ENCODE measurements around the gene MAGI1. TPM values are rescaled to one million over a fixed set of nuclear protein-coding genes. Genes with fewer than 3 reads are reported as not detected.
A peak's percentile ranks its signal among the peaks of the same experiment; 100 is the strongest.

The MAGI1 gene
- total RNA-seq, 1 experiment from 2014 or later = 58.2 TPM

GRCh38 chr3:65677486-65678010 lies 361.2 kb downstream of the MAGI1 start:
- no peak for TF ChIP-seq ATF1 (CRISPR knock-in tag; IDR thresholded peaks at IDR 0.05)
- no peak for TF ChIP-seq IRF1 (CRISPR knock-in tag; IDR thresholded peaks at IDR 0.05)
- TF ChIP-seq FOXJ3 (CRISPR knock-in tag; IDR thresholded peaks at IDR 0.05; ENCODE audit: borderline replicate concordance) = no peak
- no peak for TF ChIP-seq CREB1 (CRISPR knock-in tag; IDR thresholded peaks at IDR 0.05)
- TF ChIP-seq TP53 (CRISPR knock-in tag; IDR thresholded peaks at IDR 0.05) = no peak
- TF ChIP-seq ZNF671 (CRISPR knock-in tag; IDR thresholded peaks at IDR 0.05) = no peak
- TF ChIP-seq, protein P1, sequence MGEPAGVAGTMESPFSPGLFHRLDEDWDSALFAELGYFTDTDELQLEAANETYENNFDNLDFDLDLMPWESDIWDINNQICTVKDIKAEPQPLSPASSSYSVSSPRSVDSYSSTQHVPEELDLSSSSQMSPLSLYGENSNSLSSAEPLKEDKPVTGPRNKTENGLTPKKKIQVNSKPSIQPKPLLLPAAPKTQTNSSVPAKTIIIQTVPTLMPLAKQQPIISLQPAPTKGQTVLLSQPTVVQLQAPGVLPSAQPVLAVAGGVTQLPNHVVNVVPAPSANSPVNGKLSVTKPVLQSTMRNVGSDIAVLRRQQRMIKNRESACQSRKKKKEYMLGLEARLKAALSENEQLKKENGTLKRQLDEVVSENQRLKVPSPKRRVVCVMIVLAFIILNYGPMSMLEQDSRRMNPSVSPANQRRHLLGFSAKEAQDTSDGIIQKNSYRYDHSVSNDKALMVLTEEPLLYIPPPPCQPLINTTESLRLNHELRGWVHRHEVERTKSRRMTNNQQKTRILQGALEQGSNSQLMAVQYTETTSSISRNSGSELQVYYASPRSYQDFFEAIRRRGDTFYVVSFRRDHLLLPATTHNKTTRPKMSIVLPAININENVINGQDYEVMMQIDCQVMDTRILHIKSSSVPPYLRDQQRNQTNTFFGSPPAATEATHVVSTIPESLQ (CRISPR knock-in tag; IDR thresholded peaks at IDR 0.05) = no peak
- no peak for TF ChIP-seq ZNF263 (CRISPR knock-in tag; IDR thresholded peaks at IDR 0.05; ENCODE audit: low read depth)
- TF ChIP-seq CREM (CRISPR knock-in tag; IDR thresholded peaks at IDR 0.05) = no peak
- no peak for TF ChIP-seq SMAD3 (CRISPR knock-in tag; IDR thresholded peaks at IDR 0.05; ENCODE audit: borderline replicate concordance)
- TF ChIP-seq HMGA2 (CRISPR knock-in tag; IDR thresholded peaks at IDR 0.05) = no peak
- TF ChIP-seq FOXP4 (CRISPR knock-in tag; IDR thresholded peaks at IDR 0.05) = no peak
- no peak for TF ChIP-seq USF2 (CRISPR knock-in tag; IDR thresholded peaks at IDR 0.05)
- no peak for TF ChIP-seq ETV6 (CRISPR knock-in tag; IDR thresholded peaks at IDR 0.05)
- no peak for TF ChIP-seq ZNF232 (CRISPR knock-in tag; IDR thresholded peaks at IDR 0.05)
- TF ChIP-seq FOXP1 (CRISPR knock-in tag; IDR thresholded peaks at IDR 0.05; ENCODE audit: borderline replicate concordance) = no peak
- ATAC-seq = no peak
- POLR2A ChIA-PET = no interaction called here
- Mint-ChIP-seq H3K4me1 (peaks cover 32% of the 10 kb centered on the region), H3K36me3 (no peaks in the 10 kb centered on the region), H3K4me3 (no peak overlapping the region), H3K27me3 (ENCODE audit: low read depth) (no peaks in the 10 kb centered on the region), H3K9me3 (no peaks in the 10 kb centered on the region), H3K27ac (peak overlapping the region; percentile 9; the same call in 1 of the 2 replicates)
- no peak for DNase-seq (ENCODE audit: low spot score)
- CTCF ChIA-PET = interaction anchor here (0.5 to 1.4 kb wide), 5 partner anchors 12 to 211 kb away, joined by 3 to 6 read pairs (median 4); no protein-coding TSS in a partner anchor

DNA sequence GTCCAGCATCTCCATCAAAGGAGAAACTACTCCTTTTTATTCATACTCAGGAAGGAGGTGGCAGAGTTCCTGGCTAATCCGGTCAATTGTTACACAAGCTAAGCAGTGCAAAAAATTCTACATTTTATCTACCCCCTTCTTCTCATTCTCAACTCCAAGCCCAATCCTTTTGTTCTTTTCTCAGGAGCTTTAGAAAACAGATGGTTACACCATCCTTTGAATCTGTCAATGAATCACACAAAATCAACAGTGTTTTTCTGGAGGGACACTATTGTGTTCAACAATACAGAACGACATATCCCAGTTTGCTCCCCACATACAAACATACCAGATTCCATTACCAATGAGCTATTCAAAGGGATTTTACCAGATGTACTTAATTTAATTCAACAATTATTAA lies 362.1 kb downstream of the MAGI1 start:
- ChIA-PET POLR2A (no interaction called here), CTCF (interaction anchor here (0.5 to 1.2 kb wide), 2 partner anchors 74 to 560 kb away, joined by 4 read pairs; no protein-coding TSS in a partner anchor)
- H3K9me3 Mint-ChIP-seq = no peaks in the 10 kb centered on the region
- no peak for ATAC-seq
- no peaks in the 10 kb centered on the region for H3K36me3 Mint-ChIP-seq
- H3K27me3 Mint-ChIP-seq (ENCODE audit: low read depth) = no peaks in the 10 kb centered on the region
- peaks cover 41% of the 10 kb centered on the region for H3K4me1 Mint-ChIP-seq
- H3K4me3 Mint-ChIP-seq = no peak overlapping the region
- H3K27ac Mint-ChIP-seq = 0 out of 2 replicates have a peak overlapping the region, but pooled peaks have one; percentile 13
- no peak for DNase-seq (ENCODE audit: low spot score)
- no peak for TF ChIP-seq ZNF281 (CRISPR knock-in tag; IDR thresholded peaks at IDR 0.05)
- no peak for TF ChIP-seq PRRX2 (CRISPR knock-in tag; IDR thresholded peaks at IDR 0.05)
- TF ChIP-seq, protein P2, sequence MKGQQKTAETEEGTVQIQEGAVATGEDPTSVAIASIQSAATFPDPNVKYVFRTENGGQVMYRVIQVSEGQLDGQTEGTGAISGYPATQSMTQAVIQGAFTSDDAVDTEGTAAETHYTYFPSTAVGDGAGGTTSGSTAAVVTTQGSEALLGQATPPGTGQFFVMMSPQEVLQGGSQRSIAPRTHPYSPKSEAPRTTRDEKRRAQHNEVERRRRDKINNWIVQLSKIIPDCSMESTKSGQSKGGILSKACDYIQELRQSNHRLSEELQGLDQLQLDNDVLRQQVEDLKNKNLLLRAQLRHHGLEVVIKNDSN (CRISPR knock-in tag; IDR thresholded peaks at IDR 0.05) = no peak
- no peak for TF ChIP-seq ESRRA (CRISPR knock-in tag; IDR thresholded peaks at IDR 0.05; ENCODE audit: borderline replicate concordance)
- TF ChIP-seq NR2C2 (CRISPR knock-in tag; IDR thresholded peaks at IDR 0.05) = no peak
- TF ChIP-seq ZNF532 (CRISPR knock-in tag; IDR thresholded peaks at IDR 0.05; ENCODE audit: borderline replicate concordance) = no peak

All from WTC11 (cell line).